Activated CD4-positive, alpha-beta T cell treated with anti-CD3 and anti-CD28 coated beads, Interleukin-2, amount 50 U/mL, for 24 hours (primary cell): ENCODE results near the gene HOXB1.
"Not testable (repeated sequence)": the region's sequence is repeated elsewhere in the genome, so short reads cannot be mapped to it uniquely, and the experiment has no call there.

Source experiments
- DNase-seq, 2 donors: peaks; one replicate each; pipeline ENCODE4 v3.0.0-alpha.2; 2020; ENCODE audit warnings: low read depth in 1 of 2, low spot score in 1 of 2

HOXB1 gene

DNA sequence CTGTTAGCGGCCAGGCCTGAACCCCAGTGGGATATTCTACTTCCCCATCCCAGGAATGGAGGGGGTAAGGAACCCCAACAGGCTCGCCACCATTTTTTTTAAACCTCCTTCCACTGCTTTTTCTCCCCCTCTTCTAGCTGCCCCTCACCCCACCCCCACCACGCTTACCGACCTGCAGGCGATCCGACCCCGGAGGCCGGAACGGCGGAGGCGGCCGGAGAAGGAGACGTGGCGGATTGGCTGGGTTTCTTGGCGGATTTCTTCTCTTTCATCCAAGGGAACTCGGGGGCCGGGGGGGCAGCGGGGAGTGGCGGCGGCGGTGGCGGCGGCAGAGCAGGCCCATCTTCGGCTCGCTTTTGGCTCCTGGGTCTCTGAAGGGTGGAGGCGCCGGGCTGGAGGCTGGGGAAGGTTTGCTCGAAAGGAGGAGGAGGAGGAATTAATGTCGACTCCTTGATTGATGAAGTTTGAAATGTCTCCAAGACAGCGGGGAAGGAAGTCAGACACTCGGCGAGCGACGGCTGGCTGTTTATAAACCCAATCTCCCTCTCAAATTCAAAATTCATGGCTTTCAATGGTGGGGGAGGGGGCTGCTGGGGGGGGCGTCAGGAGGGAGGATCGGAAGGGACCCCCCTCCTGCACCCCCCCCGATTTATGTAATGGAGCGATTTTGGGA is 13.7 kb upstream of the HOXB1 start:
- DNase-seq, result peak in 1 of 2 donors; percentile 22

DNA sequence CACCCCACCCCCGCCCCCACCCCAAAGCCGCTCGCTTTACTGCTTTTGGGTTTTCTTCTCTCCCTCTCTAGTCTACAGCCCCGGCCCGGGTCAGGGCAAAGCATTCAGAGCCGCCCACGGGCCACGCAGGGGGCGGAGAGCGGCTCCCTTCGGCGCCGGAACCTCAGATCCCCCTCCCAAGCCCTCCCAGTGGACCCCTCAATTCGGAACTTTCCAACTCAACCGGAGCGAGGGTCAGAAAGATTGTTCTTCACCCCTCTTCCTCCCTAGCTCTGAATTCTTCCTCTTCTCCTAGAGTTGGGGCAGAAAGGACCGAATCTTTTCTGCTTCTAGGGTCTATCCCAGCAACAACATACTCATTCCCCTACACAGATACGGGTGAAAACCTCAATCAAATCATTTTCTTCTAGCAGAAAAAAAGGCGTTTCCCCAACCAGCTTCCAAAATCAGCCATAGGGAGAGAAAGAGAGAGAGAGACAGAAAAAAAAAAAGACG is 13.1 kb upstream of the HOXB1 start:
- DNase-seq, result peak in 1 of 2 donors; percentile 29

DNA sequence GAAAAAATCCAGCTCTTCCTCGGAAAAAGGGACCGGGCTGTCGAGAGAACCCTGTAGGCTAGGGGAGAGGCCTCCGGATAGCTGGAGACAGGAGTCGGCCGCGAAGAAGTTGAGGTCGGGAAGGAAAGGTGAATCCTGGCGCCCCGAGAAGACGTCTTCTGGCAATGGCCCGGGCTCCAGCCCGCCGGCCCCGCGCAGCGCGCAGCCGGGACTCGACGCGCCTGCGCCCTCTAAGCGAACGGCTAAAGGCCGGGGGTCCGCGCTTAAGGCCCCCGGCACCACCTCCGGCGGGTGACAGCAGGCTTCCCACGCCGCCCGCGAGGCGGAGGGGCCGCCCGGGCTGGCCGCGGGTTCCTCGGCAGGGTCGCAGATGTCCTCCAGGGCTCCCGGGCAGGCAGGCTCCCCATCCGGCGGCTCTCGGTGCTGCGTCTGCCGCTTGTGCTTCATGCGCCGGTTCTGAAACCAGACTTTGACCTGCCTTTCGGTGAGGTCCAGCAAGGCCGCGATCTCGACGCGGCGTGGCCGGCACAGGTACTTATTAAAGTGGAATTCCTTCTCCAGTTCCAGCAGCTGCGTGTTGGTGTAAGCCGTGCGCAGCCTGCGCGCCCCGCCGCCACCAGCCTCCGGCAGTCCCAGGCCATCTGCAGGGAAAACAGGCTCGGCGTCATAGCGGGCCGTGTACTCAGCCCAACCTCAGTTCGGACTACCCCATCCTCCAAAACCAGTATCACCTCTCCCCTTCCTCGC is 12.5 kb upstream of the HOXB1 start:
- peak; percentile 46 to 48 for DNase-seq

DNA sequence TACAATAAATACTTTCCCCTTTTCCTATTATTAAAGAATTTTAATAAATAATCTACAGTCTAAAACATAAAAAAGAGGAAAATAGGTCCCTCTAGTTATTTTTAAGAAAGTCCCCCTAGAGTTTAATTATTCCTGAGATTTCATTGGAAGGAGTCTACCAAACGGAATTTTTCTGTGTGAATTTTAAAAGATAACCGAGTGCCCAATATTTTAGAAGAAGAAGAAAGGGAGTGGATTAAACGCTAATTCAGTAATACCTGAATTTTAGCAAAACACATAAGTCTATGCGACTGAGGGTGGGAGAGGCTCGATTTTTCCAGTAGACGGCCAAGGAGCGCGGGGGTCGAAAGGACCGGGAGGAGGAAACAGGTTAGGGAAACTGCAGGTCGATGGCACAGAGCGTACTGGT is 11.9 kb upstream of the HOXB1 start:
- DNase-seq, result no peak

DNA sequence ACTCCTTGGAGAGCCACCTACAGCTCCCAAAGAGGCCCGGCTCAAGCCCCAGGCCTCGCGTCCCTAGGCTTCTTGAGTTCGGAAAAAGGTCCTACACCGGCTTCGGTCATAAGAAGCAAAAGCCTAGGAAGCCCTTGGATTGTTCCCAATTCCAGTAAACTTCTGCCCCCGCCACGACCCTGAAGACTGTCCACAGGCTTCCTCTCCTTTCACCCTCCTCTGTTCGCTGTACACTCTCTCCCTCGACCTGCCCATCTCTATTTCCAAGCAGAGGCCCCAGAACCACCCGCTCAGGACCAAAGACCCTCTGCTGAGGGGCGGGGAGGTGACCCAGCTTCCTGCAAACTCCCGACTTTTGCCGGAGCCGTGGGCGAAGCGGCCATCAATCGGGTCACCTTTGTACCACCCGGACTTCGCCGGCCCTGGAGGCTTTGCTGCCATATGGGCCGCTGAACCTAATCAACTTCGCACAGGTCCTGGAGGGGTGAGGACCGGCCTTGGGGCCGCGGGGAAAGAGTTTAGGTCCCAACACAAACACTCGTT is 11.4 kb upstream of the HOXB1 start:
- DNase-seq, result peak in 1 of 2 donors; percentile 12

DNA sequence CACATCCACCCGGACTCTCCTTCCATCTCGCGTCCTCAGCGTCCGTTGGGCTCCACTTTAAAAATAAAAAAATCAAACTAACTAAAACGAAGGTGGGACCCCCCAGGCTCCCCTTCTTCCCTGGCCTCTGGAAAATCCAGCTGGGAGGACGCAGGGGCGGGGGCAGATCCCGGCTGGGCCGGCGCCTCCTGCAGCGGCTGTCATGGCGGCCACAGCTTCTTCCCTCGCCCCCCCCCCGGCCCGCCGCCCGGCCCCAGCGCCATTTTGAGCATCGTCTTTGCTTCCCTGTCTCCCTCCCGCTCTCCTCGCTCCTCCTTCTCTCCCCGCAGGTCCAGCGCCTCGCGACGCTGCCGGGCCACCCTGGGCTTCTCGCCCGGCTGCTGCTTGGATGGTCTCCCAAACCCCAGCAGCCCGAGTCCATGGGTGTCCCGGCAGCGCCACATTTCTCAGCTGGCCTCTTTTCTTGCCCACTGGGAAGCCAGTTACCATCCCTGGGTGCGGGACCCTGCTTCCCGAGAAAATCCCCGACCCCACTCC is 10.8 kb upstream of the HOXB1 start:
- DNase-seq, result peak in 1 of 2 donors; percentile 37

DNA sequence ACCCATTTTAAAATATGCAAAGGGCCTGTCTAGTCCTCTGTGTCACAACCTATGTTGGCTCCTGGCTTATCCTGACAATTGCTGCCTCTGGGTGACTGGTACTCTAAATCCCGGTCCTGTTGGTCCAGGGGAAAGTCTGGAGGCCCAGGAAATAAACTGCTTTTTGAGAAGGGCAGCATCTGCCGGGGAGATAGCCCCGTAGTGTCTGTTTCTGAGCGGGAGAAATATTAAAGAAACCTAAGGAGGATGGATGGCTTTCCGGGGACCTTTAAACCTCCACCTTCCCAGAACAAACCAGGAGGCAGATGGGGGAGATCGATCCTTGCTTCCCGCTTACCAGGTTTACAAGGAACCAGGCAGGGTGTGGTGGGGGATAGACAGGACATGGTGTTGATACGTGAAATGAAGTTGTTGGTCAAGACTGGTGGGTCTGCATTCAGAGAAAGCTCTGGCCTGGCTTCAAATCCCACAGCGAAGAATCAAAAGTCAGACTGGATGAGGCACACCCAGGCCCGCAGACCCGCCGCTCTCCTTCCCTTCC is 10.3 kb upstream of the HOXB1 start:
- DNase-seq, result no peak

DNA sequence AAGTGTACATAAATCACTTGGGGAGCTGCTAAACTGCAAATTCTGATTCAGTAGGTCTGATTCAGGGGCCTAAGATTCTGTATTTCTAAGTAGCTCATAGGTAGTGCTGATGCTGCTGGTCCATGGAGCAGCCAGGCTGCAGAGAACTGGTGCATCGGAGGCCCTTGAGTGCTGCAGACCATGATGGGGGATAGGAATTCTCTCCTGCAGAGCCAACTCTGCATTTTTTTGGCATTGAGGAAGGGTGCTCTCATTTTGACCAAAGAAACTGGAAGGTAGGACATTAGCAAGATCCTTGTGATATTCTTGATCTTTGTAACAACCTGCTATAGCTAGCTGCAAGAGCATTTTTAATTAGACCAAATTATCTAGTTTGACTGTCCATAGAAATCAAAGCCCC is 9.4 kb upstream of the HOXB1 start:
- DNase-seq, result no peak

DNA sequence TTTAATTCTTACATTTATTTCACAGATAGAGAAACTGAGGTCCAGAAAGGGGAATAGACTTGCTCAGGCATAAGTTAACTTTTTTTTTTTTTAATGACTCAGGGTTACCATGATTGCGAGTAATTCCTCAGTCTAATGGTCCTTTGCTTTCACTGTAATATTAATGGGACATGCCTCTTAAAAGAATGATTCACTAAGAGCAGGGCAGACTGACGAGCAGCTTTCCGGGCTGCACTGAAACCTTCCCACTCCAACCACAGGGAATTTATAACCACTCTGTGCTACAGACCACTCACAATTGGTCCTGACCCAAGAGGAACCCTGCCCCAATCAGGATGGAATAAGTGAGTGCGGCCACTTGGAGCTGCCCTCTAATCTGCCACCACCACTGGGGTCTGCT is 8.4 kb upstream of the HOXB1 start:
- no peak for DNase-seq

DNA sequence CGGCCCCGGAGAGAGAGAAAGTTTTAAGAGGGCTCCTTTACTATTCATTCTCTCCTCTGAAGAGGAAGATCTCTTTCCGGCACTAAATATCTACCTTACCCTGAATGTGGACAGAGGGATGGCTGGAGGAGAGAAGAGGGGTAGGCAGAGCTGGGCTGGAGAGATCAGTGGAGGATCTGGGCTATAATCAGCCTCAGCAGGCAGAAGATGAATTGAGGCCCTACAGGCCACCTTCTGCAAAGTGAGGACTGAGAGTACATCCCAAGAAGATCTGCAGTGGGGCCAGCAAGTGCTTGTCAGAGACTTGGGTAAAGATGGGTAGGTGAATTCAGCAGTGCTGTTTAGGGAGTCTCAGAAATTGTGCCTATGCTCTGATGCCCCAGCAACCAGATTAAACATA is 6.5 kb upstream of the HOXB1 start:
- no peak for DNase-seq

DNA sequence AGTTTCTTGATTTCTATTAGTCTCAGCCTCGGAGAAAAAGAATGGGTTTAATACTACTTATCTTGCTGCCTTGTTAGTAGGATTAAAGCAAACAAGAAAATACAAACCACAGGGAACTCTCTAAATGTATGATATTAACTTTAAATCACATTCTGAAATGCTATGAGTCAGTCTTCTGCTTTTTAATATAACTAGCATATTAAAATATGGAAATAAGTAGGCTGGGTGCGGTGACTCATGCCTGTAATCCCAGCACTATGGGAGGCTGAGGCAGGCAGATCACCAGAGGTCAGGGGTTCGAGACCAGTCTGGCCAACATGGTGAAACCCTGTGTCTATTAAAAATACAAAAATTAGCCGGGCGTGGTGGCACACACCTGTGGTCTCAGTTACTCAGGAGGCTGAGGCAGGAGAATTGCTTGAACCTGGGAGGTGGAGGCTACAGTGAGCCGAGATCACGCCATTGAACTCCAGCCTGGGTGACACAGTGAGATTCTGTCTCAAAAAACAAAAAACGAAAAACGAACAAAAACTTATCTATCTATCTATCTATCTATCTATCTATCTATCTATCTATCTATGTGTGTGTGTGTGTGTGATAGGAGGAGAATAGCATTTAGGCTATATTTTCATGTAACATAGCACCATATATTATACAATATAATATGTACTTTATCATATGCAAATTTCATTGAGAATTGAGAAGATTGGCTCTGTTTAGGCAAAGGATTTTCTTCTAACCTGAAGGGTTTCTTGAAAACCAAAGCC is 5.2 kb upstream of the HOXB1 start:
- not testable (repeated sequence) for DNase-seq

DNA sequence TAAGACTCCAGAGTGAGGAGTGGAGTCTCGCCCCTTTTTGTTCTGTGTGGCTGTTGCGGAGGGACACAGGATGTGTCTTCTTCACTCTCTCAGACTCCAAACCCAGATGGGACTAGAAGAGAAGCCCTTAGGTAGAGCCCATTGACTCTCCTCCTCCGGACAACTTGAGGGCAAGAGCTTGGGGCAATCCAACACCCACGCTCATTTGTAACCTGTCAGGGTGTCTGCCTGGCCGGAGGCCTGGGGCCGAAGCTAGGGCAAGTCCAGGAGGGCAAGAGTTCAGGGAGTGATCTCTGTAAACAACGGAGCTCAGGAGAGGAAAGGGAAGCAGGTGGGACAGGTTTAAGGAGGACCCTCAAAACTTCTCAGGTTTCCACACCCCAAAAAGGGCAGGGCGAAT is 1.4 kb upstream of the HOXB1 start:
- no peak for DNase-seq

DNA sequence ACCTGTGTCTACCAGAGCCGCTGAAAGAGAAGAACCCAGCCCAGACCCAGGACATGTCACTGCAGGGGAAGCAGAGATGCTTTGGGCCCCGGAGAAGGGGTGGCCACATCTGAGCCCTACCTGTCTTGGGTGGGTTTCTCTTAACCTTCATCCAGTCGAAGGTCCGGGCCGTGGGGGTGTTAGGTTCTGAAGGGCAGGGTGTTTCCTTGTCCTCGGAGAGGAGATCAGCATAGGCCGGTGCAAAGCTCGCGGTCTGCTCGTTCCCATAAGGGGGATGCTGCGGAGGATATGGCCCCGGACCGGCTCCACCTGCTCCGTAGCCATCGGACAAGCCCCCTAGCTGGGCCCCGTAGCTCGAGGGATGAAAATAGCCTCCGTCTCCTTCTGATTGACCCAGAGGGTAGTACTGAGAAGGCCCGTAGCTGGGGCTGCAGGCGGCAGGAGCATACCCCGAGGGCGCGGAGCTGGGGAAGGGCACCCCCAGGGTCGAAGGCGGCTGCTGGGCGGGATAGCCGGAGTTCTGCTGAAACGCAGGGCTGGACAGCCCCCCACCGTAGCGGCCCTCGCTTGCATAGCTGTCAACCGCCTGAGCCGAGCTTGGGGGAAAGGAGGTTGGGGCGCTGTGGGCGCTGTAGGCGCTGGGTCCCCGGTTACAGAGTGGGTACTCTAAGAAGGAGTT is 464 bp downstream of the HOXB1 start:
- DNase-seq, result no peak

DNA sequence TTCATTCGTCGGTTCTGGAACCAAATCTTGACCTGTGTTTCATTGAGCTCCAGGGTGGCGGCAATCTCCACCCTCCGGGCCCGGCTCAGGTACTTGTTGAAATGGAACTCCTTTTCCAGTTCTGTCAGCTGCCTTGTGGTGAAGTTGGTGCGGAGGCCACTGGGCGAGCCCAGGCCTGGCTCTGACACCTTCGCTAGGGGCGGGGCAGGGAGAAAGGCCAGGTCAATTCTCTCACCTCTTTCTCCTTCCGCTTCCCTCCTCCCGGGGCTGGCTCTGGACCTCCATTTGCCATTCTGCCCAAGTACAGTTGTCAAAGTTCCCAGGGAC is 1.2 kb downstream of the HOXB1 start:
- no peak for DNase-seq

DNA sequence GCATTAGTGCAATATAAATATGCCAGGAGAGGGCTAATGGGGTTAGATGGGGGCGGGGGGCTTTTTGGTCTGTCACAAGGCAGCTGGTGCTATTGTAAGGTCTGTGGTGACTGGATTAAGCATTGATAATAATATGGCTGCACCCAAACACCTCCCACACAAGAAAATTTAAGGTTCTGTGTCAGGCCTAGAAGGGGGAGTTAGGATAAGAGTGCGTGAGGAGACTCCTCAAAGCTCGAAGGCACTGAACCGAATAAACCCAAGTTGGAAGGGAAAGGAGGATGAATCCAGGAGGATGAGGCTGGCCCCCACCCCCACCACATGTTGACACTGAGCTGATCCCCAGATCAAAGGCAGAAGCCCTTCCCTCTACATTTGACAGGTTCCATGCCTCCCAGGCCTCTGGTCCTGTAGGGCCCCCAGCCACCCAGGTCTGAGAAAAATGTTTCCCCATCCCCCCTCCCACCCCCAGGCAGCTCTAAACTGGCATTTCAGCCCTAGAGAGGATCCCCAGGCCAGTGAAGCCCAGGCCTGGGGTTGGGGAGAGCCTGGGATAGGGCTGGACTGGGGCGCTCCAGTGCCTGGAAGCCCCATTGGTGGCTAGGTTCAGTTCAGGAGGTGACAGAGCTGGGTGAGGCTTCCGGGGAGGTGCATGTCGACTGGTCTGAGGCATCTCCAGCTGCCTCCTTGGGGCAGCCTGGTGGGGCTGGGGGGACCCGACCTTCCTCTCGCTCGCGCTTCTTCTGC is 1.7 kb downstream of the HOXB1 start:
- DNase-seq, result no peak

DNA sequence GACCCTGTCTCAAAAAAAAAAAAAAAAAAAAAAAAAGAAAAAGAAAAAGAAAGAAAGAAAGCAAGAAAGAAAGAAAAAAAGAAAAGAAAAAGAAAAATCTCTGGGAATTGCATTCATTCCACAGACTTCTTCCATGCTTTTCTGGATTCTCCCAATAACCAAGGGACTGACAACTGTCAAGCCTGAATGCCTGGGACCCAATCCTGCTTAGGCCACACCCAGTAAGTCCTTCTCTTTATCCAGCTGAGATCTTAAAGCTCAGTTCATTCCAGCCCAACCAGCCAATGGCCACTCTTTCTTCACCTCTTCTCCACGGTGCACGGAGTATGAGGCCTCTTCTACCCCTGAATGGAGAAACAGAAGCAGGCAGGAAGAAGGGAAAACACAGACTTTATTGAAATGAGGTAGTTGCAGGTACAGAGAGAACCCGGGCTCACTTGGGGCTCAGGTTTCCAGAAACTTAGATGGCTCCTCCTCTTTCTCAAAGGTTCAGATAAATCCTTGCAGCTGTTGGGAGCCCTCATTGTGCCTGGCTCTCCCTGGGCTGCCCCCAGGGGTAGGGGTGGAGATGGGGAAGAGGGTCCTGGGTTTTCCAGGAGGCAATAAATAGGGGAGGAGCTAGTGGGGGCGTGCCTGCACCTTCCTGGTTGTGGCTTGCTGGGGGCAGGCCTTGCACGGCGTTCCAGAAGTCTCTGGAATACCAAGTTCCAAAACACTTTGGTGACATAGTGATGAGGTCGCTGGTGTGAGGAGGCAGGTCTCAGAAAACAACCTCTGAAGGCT is 2.5 kb downstream of the HOXB1 start:
- no peak for DNase-seq

DNA sequence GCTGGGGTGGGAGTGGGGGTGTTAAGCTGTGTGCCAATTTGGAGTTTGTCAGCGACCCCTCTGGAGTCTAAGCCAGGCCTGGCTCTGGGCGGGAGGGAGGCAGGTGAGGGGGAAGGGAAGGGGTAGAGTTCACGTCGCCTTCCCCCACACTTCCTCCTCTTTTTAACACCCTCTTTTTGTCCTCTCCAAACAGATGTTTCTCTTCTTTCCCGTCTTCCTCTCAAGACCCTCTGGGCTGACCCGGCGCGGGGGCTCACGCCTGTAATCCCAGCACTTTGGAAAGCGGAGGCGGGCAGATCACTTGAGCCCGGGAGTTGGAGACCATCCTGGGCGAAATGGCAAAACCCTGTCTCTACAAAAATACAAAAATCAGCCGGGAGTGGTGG is 3.3 kb downstream of the HOXB1 start:
- DNase-seq, result no peak

DNA sequence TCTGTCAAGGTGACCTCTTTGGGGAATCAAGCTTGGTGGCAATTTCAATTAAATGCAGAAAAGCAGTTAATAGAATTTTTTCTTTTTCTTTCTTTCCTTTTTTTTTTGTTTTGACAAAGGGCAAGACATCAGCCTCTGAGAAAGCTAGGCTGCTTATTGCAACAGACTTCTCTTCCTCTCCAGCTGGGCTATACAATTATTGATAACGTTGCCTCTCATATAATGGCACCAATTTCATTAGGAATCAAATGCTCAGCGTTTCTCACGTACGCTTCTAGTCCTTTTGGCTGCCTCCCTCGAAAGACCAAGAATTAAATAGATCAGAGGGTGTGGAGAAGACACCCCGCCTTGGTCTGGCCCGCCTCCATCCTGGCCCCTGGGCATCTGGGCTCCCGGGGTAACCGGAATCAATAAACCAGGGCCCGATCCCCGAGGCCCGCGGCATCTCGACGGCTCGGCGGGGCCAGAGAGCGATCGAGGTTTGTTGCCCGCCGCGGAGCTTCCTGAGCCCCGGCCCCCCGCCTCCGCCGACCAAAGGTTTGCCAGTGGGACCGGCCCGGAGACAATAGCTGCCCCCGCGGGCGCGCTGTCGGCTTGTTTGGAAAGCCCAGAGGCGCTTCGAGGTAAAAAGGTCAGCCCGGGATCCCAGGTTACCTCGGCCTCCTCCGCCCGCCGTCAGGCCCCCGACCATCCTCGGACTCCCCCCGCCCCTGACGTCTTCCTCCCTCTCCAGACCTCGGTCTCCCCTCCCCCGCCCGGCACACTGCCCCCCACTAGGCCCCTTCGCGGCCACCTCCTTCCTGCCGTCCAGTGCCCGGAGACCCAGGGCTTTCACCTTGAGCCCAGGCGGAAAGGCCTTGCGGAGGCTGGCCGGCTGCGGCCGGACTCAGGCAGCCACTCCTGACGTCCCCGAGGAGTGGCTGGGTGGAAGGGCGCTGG is 3.9 kb downstream of the HOXB1 start:
- no peak for DNase-seq
